ENCODE results near the gene DBNDD2.

The DBNDD2 gene

GRCh38 chr20:45413479-45413878 is 5.4 kb downstream of the DBNDD2 start:
- 85% methylated on average over 3 of the region's 3 CpGs for WGBS (ENCODE audit: insufficient coverage)
- CTCF ChIA-PET: interaction anchor here (0.8 to 3.2 kb wide), 6 partner anchors 18 to 50 kb away, joined by 3 to 16 read pairs (median 9); partner anchors contain the start of gene SYS1
- POLR2A ChIA-PET: no interaction called here

DNA sequence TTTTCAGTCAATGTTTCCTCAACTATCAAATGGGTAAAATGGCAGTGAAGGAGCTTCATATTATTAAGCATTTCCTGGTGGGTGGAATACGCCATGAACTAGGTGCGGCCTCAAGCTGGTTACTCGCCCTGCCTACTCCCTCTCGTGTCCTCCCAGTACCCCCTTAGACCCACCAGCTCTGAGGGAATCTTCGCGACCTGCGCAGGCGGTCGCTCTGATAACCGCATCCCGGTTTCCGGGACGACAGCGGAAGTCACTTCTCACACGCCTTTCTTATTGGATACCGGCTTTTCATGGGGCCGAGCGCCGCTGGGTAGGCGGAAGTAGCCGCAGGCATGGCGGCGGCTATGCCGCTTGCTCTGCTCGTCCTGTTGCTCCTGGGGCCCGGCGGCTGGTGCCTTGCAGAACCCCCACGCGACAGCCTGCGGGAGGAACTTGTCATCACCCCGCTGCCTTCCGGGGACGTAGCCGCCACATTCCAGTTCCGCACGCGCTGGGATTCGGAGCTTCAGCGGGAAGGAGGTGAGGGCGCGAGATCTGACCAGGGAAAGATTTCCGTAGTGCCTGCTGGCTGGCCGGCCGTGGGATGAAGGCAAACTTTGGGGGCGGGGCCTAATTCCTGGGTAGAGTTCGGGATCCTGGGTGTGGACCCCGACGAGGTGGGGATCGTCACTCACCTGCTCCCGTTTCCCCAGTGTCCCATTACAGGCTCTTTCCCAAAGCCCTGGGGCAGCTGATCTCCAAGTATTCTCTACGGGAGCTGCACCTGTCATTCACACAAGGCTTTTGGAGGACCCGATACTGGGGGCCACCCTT is 7.9 kb downstream of the DBNDD2 start, which contains the start of gene PIGT:
Gene PIGT (plus strand): TSS at position 320 of the 816 bp plus-strand sequence. CDS start 16 bp downstream, at position 336.
- Histone ChIP-seq H3K27ac (ENCODE audit: insufficient read depth in 1 of 2, low read depth in 1 of 2, low read length in 2 of 2, poor library complexity in 1 of 2, severe bottlenecking in 2 of 2) (peak within 1 kb of the TSS; percentile 84 to 92), H3K4me3 (ENCODE audit: control insufficient read depth in 1 of 7, extremely low read depth in 1 of 7, insufficient read depth in 4 of 7, low read depth in 2 of 7, low read length in 6 of 7) (peak within 1 kb of the TSS; percentile 82 to 99 (median 93)), H3K4me1 (ENCODE audit: control extremely low read depth in 1 of 4, control insufficient read depth in 4 of 4, insufficient read depth in 4 of 4, low read length in 3 of 4) (peaks cover 4 to 23% (median 14%) of the 10 kb centered on the region in 4 experiments), H3K36me3 (ENCODE audit: control insufficient read depth in 4 of 4, insufficient read depth in 4 of 4, low read length in 3 of 4) (peaks cover 5 to 34% (median 26%) of the 10 kb centered on the region in 4 experiments), H3K9me3 (ENCODE audit: control extremely low read depth in 1 of 5, control insufficient read depth in 4 of 5, insufficient read depth in 2 of 5, low read depth in 1 of 5, low read length in 4 of 5) (no peaks in the 10 kb centered on the region), H3K27me3 (replicated peaks in 2 of 5; ENCODE audit: control insufficient read depth in 4 of 5, insufficient read depth in 5 of 5, low read length in 4 of 5) (no peaks in the 10 kb centered on the region)
- WGBS (ENCODE audit: insufficient coverage): 0% methylated on average over 43 of the region's 52 CpGs
- POLR2A ChIA-PET: interaction anchor here (0.7 to 1.5 kb wide), 4 partner anchors 9 to 44 kb away, joined by 3 to 7 read pairs (median 4); no protein-coding TSS in a partner anchor
- CTCF ChIA-PET: interaction anchor here (0.8 to 1.7 kb wide), 9 partner anchors 9 to 799 kb away, joined by 3 to 15 read pairs (median 4); partner anchors contain the start of gene SYS1
- DNase-seq: peak; percentile 96 to 97 (median 96)

More at GRCh38 chr20:45413479-45413878, 5.4 kb downstream of the DBNDD2 start:
- no peak overlapping the region for H3K4me3 ChIP-seq (ENCODE audit: control insufficient read depth in 1 of 7, extremely low read depth in 1 of 7, insufficient read depth in 4 of 7, low read depth in 2 of 7, low read length in 6 of 7)
- H3K9me3 ChIP-seq (ENCODE audit: control extremely low read depth in 1 of 5, control insufficient read depth in 4 of 5, insufficient read depth in 2 of 5, low read depth in 1 of 5, low read length in 4 of 5): no peaks in the 10 kb centered on the region
- DNase-seq: no peak
- H3K4me1 ChIP-seq (ENCODE audit: control extremely low read depth in 1 of 4, control insufficient read depth in 4 of 4, insufficient read depth in 4 of 4, low read length in 3 of 4): peaks cover 6 to 30% (median 20%) of the 10 kb centered on the region in 4 experiments
- H3K27me3 ChIP-seq (replicated peaks in 2 of 5; ENCODE audit: control insufficient read depth in 4 of 5, insufficient read depth in 5 of 5, low read length in 4 of 5): no peaks in the 10 kb centered on the region
- H3K36me3 ChIP-seq (ENCODE audit: control insufficient read depth in 4 of 4, insufficient read depth in 4 of 4, low read length in 3 of 4): peaks cover 2 to 18% (median 9%) of the 10 kb centered on the region in 4 experiments
- H3K27ac ChIP-seq (ENCODE audit: insufficient read depth in 1 of 2, low read depth in 1 of 2, low read length in 2 of 2, poor library complexity in 1 of 2, severe bottlenecking in 2 of 2): no peak overlapping the region

GRCh38 chr20:45416917-45417316 is 8.8 kb downstream of the DBNDD2 start:
- CTCF ChIA-PET: interaction anchor here (0.8 to 1.7 kb wide), 6 partner anchors 10 to 800 kb away, joined by 3 to 7 read pairs (median 4); no protein-coding TSS in a partner anchor
- Histone ChIP-seq H3K27me3 (replicated peaks in 2 of 5; ENCODE audit: control insufficient read depth in 4 of 5, insufficient read depth in 5 of 5, low read length in 4 of 5) (no peaks in the 10 kb centered on the region), H3K9me3 (ENCODE audit: control extremely low read depth in 1 of 5, control insufficient read depth in 4 of 5, insufficient read depth in 2 of 5, low read depth in 1 of 5, low read length in 4 of 5) (no peaks in the 10 kb centered on the region), H3K4me3 (ENCODE audit: control insufficient read depth in 1 of 7, extremely low read depth in 1 of 7, insufficient read depth in 4 of 7, low read depth in 2 of 7, low read length in 6 of 7) (peak overlapping the region in 6 of 7 experiments; percentile 86 to 99 (median 94)), H3K4me1 (ENCODE audit: control extremely low read depth in 1 of 4, control insufficient read depth in 4 of 4, insufficient read depth in 4 of 4, low read length in 3 of 4) (peaks cover 4 to 23% (median 14%) of the 10 kb centered on the region in 4 experiments), H3K27ac (ENCODE audit: insufficient read depth in 1 of 2, low read depth in 1 of 2, low read length in 2 of 2, poor library complexity in 1 of 2, severe bottlenecking in 2 of 2) (peak overlapping the region; percentile 84 to 92), H3K36me3 (ENCODE audit: control insufficient read depth in 4 of 4, insufficient read depth in 4 of 4, low read length in 3 of 4) (peaks cover 7 to 42% (median 34%) of the 10 kb centered on the region in 4 experiments)
- peak in 2 of 3 donors; percentile 60 to 69 for DNase-seq
- WGBS (ENCODE audit: insufficient coverage): 50% methylated on average over 1 of the region's 2 CpGs
- POLR2A ChIA-PET: interaction anchor here (1.5 kb wide), 1 partner anchor 20 kb away, joined by 4 read pairs; no protein-coding TSS in a partner anchor

GRCh38 chr20:45419188-45420091 is 11.4 kb downstream of the DBNDD2 start:
- DNase-seq: peak in 2 of 3 donors; percentile 43 to 47
- Histone ChIP-seq H3K36me3 (ENCODE audit: control insufficient read depth in 4 of 4, insufficient read depth in 4 of 4, low read length in 3 of 4) (peaks cover 12 to 57% (median 49%) of the 10 kb centered on the region in 4 experiments), H3K4me3 (ENCODE audit: control insufficient read depth in 1 of 7, extremely low read depth in 1 of 7, insufficient read depth in 4 of 7, low read depth in 2 of 7, low read length in 6 of 7) (no peak overlapping the region), H3K4me1 (ENCODE audit: control extremely low read depth in 1 of 4, control insufficient read depth in 4 of 4, insufficient read depth in 4 of 4, low read length in 3 of 4) (peaks cover 4 to 23% (median 14%) of the 10 kb centered on the region in 4 experiments), H3K27ac (ENCODE audit: insufficient read depth in 1 of 2, low read depth in 1 of 2, low read length in 2 of 2, poor library complexity in 1 of 2, severe bottlenecking in 2 of 2) (no peak overlapping the region), H3K9me3 (ENCODE audit: control extremely low read depth in 1 of 5, control insufficient read depth in 4 of 5, insufficient read depth in 2 of 5, low read depth in 1 of 5, low read length in 4 of 5) (no peaks in the 10 kb centered on the region), H3K27me3 (replicated peaks in 2 of 5; ENCODE audit: control insufficient read depth in 4 of 5, insufficient read depth in 5 of 5, low read length in 4 of 5) (no peaks in the 10 kb centered on the region)
- ChIA-PET POLR2A (no interaction called here), CTCF (interaction anchor here (0.8 to 4.0 kb wide), 6 partner anchors 8 to 50 kb away, joined by 3 to 19 read pairs (median 5); no protein-coding TSS in a partner anchor)
- WGBS (ENCODE audit: insufficient coverage): 90% methylated on average over 14 of the region's 17 CpGs

DNA sequence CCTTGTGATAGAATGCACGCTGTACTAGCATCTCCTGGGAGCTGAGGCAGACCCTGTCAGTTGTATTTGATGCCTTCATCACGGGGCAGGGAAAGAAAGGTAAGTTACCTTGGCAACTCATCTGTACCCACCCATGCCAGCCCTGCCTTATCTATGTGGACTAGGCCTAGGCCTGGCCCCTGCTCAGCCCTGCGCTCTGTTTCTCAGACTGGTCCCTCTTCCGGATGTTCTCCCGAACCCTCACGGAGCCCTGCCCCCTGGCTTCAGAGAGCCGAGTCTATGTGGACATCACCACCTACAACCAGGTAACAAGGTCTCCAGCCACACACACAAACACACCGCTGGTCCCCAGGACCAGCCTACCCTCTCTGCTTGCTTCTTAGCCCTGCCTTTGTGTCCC is 12.0 kb downstream of the DBNDD2 start:
- POLR2A ChIA-PET: no interaction called here
- peaks cover 16 to 63% (median 52%) of the 10 kb centered on the region in 4 experiments for H3K36me3 ChIP-seq (ENCODE audit: control insufficient read depth in 4 of 4, insufficient read depth in 4 of 4, low read length in 3 of 4)
- no peak for DNase-seq

DNA sequence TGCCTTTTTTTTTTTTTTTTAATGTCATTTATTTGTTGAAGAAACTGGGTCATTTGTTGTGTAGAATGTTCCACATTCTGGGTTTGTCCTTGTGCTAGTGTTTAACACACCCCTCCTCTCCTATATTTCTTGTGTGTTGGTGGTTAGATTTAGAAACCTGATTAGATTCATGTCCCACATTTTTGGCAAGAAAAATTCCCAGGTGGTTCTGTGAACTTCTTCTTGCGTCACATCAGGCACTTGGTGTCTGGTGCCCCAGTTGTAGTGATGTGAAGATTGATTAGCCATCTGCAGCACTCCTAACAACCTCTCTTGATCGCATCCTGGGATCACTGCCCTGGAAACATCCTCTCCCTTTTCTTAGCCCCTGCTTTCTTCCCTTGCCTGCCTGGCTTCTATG is 15.6 kb downstream of the DBNDD2 start:
- Histone ChIP-seq H3K4me1 (ENCODE audit: control extremely low read depth in 1 of 4, control insufficient read depth in 4 of 4, insufficient read depth in 4 of 4, low read length in 3 of 4) (no peaks in the 10 kb centered on the region), H3K36me3 (ENCODE audit: control insufficient read depth in 4 of 4, insufficient read depth in 4 of 4, low read length in 3 of 4) (peaks cover 18 to 81% (median 59%) of the 10 kb centered on the region in 4 experiments), H3K4me3 (ENCODE audit: control insufficient read depth in 1 of 7, extremely low read depth in 1 of 7, insufficient read depth in 4 of 7, low read depth in 2 of 7, low read length in 6 of 7) (no peak overlapping the region), H3K27ac (ENCODE audit: insufficient read depth in 1 of 2, low read depth in 1 of 2, low read length in 2 of 2, poor library complexity in 1 of 2, severe bottlenecking in 2 of 2) (no peak overlapping the region), H3K27me3 (replicated peaks in 2 of 5; ENCODE audit: control insufficient read depth in 4 of 5, insufficient read depth in 5 of 5, low read length in 4 of 5) (no peaks in the 10 kb centered on the region), H3K9me3 (ENCODE audit: control extremely low read depth in 1 of 5, control insufficient read depth in 4 of 5, insufficient read depth in 2 of 5, low read depth in 1 of 5, low read length in 4 of 5) (no peaks in the 10 kb centered on the region)
- 100% methylated on average over 1 of the region's 2 CpGs for WGBS (ENCODE audit: insufficient coverage)
- no peak for DNase-seq
- ChIA-PET POLR2A (no interaction called here), CTCF (no interaction called here)

More for the DNA sequence above, 12.0 kb downstream of the DBNDD2 start:
- Histone ChIP-seq H3K27me3 (replicated peaks in 2 of 5; ENCODE audit: control insufficient read depth in 4 of 5, insufficient read depth in 5 of 5, low read length in 4 of 5) (no peaks in the 10 kb centered on the region), H3K9me3 (ENCODE audit: control extremely low read depth in 1 of 5, control insufficient read depth in 4 of 5, insufficient read depth in 2 of 5, low read depth in 1 of 5, low read length in 4 of 5) (no peaks in the 10 kb centered on the region), H3K4me3 (ENCODE audit: control insufficient read depth in 1 of 7, extremely low read depth in 1 of 7, insufficient read depth in 4 of 7, low read depth in 2 of 7, low read length in 6 of 7) (no peak overlapping the region), H3K27ac (ENCODE audit: insufficient read depth in 1 of 2, low read depth in 1 of 2, low read length in 2 of 2, poor library complexity in 1 of 2, severe bottlenecking in 2 of 2) (no peak overlapping the region), H3K4me1 (ENCODE audit: control extremely low read depth in 1 of 4, control insufficient read depth in 4 of 4, insufficient read depth in 4 of 4, low read length in 3 of 4) (peaks cover 4 to 22% (median 13%) of the 10 kb centered on the region in 4 experiments)
- CTCF ChIA-PET: interaction anchor here (1.8 to 4.0 kb wide), 2 partner anchors 17 to 47 kb away, joined by 9 to 19 read pairs; no protein-coding TSS in a partner anchor
- WGBS (ENCODE audit: insufficient coverage): 97% methylated on average over 8 of the region's 8 CpGs
